A549 (cell line): ENCODE results near the gene LY86. TPM values are rescaled to one million over a fixed set of nuclear protein-coding genes. Genes with fewer than 3 reads are reported as not detected.

Experiments used
- ATAC-seq, 2 experiments: fragments of 200-7000 bp in 1 of 2; fragments of >200 bp in 1 of 2; cut with Nextera tagmentation in 1 of 2; cut with Tn5 transposase in 1 of 2; 3 replicates each; pipeline versions ENCODE4 v1.8.0 to v1.9.1; 2018 to 2020; ENCODE audit warnings: mild to moderate bottlenecking in 1 of 2, moderate library complexity in 1 of 2
- CTCF ChIA-PET: fragments of 300-600 bp; sonication (Branson Sonifier 250); formaldehyde crosslinking; extraction: SDS; loops from one replicate; lab custom pipeline; 2021; ENCODE audit warnings: antibody characterized with exemption, inconsistent platforms; lab: Yijun Ruan, JAX
- POLR2A ChIA-PET: fragments of 350-600 bp; formaldehyde crosslinking; extraction: SDS; loops from one replicate; lab custom pipeline; 2021; ENCODE audit warnings: antibody characterized with exemption, inconsistent platforms; lab: Yijun Ruan, JAX
- DNase-seq, 2 experiments: peaks; one replicate each; pipeline versions ENCODE4 v3.0.0 to v3.0.0-alpha.2; 2011 to 2016; ENCODE audit warnings: low read depth in 1 of 2, low spot score in 1 of 2
- FAIRE-seq: peaks from 2 replicates; lab custom pipeline; 2011; peaks lifted over from hg19 to GRCh38; lab: Jason Lieb, UNC
- H3K27ac ChIP-seq, 2 experiments: fragments of >200 bp; sonication (Bioruptor Twin); formaldehyde crosslinking; 3 replicates each; pipeline ENCODE4 v1.5.1; 2016 to 2017
- H3K4me1 ChIP-seq: fragments of >200 bp; sonication (Bioruptor Twin); formaldehyde crosslinking; 3 replicates; pipeline ENCODE4 v1.6.1; 2016
- H3K4me2 ChIP-seq: fragments of >200 bp; sonication (Bioruptor Twin); formaldehyde crosslinking; 3 replicates; pipeline ENCODE4 v1.6.1; 2016
- H3K4me3 ChIP-seq: fragments of >200 bp; sonication (Bioruptor Twin); formaldehyde crosslinking; 3 replicates; pipeline ENCODE4 v1.5.1; 2016
- H3K9me3 ChIP-seq: fragments of >200 bp; sonication (Bioruptor Twin); formaldehyde crosslinking; 3 replicates; pipeline ENCODE4 v1.6.1; 2016
- BHLHE40 ChIP-seq: IDR thresholded peaks from 2 replicates; pipeline ENCODE4 v1.6.1; 2012; ENCODE audit warnings: low read depth, low read length, inconsistent platforms
- CEBPB ChIP-seq, 2 experiments: fragments of >200 bp in 1 of 2; sonication (Bioruptor Twin) in 1 of 2; formaldehyde crosslinking in 1 of 2; IDR thresholded peaks; 2 replicates each; pipeline ENCODE4 v1.6.1; 2012 to 2016
- CTCF ChIP-seq: fragments of >200 bp; sonication (Bioruptor Twin); formaldehyde crosslinking; IDR thresholded peaks from 3 replicates; pipeline ENCODE4 v1.5.1; 2016
- E2F6 ChIP-seq: IDR thresholded peaks from 2 replicates; pipeline ENCODE4 v1.6.1; 2012; ENCODE audit warnings: low read depth, borderline replicate concordance
- FOSL2 ChIP-seq, 2 experiments: fragments of 450-650 bp in 1 of 2; fragments of >200 bp in 1 of 2; sonication (Bioruptor Twin) in 1 of 2; formaldehyde crosslinking; IDR thresholded peaks; 2 replicates each; pipeline versions ENCODE4 v1.5.0 to v1.6.1; 2016 to 2020; ENCODE audit warnings: mild to moderate bottlenecking in 1 of 2, moderate library complexity in 1 of 2
- HOXB13 ChIP-seq: fragments of 250-450 bp; sonication (Bioruptor Pico); IDR thresholded peaks from 2 replicates; pipeline ENCODE4 v1.5.0; 2020; ENCODE audit warnings: low read depth, mild to moderate bottlenecking, moderate library complexity
- JUN ChIP-seq, 2 experiments: fragments of >200 bp; sonication (Bioruptor Twin); formaldehyde crosslinking; IDR thresholded peaks; 2 replicates in 1 of 2; 3 replicates in 1 of 2; pipeline ENCODE4 v1.6.1; 2016 to 2017
- JUNB ChIP-seq: fragments of >200 bp; sonication (Bioruptor Twin); formaldehyde crosslinking; IDR thresholded peaks from 2 replicates; pipeline ENCODE4 v1.6.1; 2016
- KDM1A ChIP-seq: fragments of 200-600 bp; sonication (generic); IDR thresholded peaks from 2 replicates; pipeline ENCODE4 v1.6.1; 2016; ENCODE audit warnings: low read depth, mild to moderate bottlenecking
- NPAS2 ChIP-seq: fragments of 250-450 bp; sonication (Bioruptor Pico); IDR thresholded peaks from 2 replicates; pipeline ENCODE4 v1.8.0; 2022; ENCODE audit warnings: mild to moderate bottlenecking, moderate library complexity, borderline replicate concordance
- NR3C1 ChIP-seq: fragments of >200 bp; sonication (Bioruptor Twin); formaldehyde crosslinking; IDR thresholded peaks from 3 replicates; pipeline ENCODE4 v1.6.1; 2017
- PBX3 ChIP-seq: IDR thresholded peaks from 2 replicates; pipeline ENCODE4 v1.6.1; 2012
- POLR2A ChIP-seq: IDR thresholded peaks from 2 replicates; pipeline ENCODE4 v1.6.1; 2012; ENCODE audit warnings: mild to moderate bottlenecking, low read length
- RFX5 ChIP-seq: fragments of 450-650 bp; IDR thresholded peaks from 2 replicates; pipeline ENCODE4 v1.7.1; 2014; ENCODE audit warnings: antibody characterized with exemption, mild to moderate bottlenecking, moderate library complexity
- SREBF2 ChIP-seq: fragments of 450-650 bp; IDR thresholded peaks from 2 replicates; pipeline ENCODE4 v1.6.1; 2014; ENCODE audit warnings: mild to moderate bottlenecking, moderate library complexity
- USF2 ChIP-seq: fragments of 450-650 bp; IDR thresholded peaks from 2 replicates; pipeline ENCODE4 v1.6.1; 2014; ENCODE audit warnings: antibody characterized with exemption
- ZC3H11A ChIP-seq: fragments of 450-650 bp; IDR thresholded peaks from 2 replicates; pipeline ENCODE4 v1.6.1; 2014; ENCODE audit warnings: antibody characterized with exemption, mild to moderate bottlenecking
- ZFP36 ChIP-seq: fragments of 450-650 bp; IDR thresholded peaks from 2 replicates; pipeline ENCODE4 v1.6.1; 2014; ENCODE audit warnings: borderline replicate concordance; ENCODE audit not compliant: partially characterized antibody
- ZSCAN20 ChIP-seq: fragments of 250-450 bp; sonication (Bioruptor Pico); IDR thresholded peaks from 2 replicates; pipeline ENCODE4 v1.8.0; 2022; ENCODE audit warnings: mild to moderate bottlenecking, moderate library complexity
- WGBS: methylation state at CpG from one replicate; pipeline ENCODE4 v1.1.6; 2017; ENCODE audit errors: missing lambda C conversion rate; 5-methylcytosine and 5-hydroxymethylcytosine counted together
- polyA plus RNA-seq, 4 experiments: library from polyadenylated mRNA; depleted of rRNA in 3 of 4; stranded (reverse); fragments of >200 nt; fragmentation: RNase III in 1 of 4; extraction: RNeasy Plus Mini Kit Qiagen cat#74134 plus additional on column Dnase treatment in 1 of 4; gene quantifications; 2 replicates in 3 of 4; 3 replicates in 1 of 4; pipeline ENCODE4 v1.2.3, GENCODE V29; 2011 to 2017
- TF ChIP-seq, protein P1 (sequence below): IDR thresholded peaks from 2 replicates; pipeline ENCODE4 v1.6.1; 2012
- TF ChIP-seq, protein P2 (sequence below): fragments of >200 bp; sonication (Bioruptor Twin); formaldehyde crosslinking; IDR thresholded peaks from 3 replicates; pipeline ENCODE4 v1.6.1; 2016
- TF ChIP-seq, protein P3 (sequence below): fragments of >200 bp; sonication (Bioruptor Twin); formaldehyde crosslinking; IDR thresholded peaks from 2 replicates; pipeline ENCODE4 v1.6.1; 2016

The LY86 gene
- polyA plus RNA-seq, 2 of the 4 experiments (the other 2 are of a cell fraction): not detected

GRCh38 chr6:6614096-6614982 is 25.8 kb downstream of the LY86 start:
- TF ChIP-seq E2F6: no peak
- no peak for TF ChIP-seq POLR2A
- no peak for TF ChIP-seq CTCF
- TF ChIP-seq RFX5: no peak
- TF ChIP-seq, protein P1, sequence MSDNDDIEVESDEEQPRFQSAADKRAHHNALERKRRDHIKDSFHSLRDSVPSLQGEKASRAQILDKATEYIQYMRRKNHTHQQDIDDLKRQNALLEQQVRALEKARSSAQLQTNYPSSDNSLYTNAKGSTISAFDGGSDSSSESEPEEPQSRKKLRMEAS: no peak
- TF ChIP-seq USF2: no peak
- TF ChIP-seq JUNB: no peak
- no peak for TF ChIP-seq NPAS2 (CRISPR knock-in tag)
- TF ChIP-seq NR3C1: no peak
- TF ChIP-seq, protein P2, sequence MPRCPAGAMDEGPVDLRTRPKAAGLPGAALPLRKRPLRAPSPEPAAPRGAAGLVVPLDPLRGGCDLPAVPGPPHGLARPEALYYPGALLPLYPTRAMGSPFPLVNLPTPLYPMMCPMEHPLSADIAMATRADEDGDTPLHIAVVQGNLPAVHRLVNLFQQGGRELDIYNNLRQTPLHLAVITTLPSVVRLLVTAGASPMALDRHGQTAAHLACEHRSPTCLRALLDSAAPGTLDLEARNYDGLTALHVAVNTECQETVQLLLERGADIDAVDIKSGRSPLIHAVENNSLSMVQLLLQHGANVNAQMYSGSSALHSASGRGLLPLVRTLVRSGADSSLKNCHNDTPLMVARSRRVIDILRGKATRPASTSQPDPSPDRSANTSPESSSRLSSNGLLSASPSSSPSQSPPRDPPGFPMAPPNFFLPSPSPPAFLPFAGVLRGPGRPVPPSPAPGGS: no peak
- no peak for TF ChIP-seq BHLHE40
- no peak for TF ChIP-seq ZC3H11A
- TF ChIP-seq SREBF2: no peak
- TF ChIP-seq ZFP36: no peak
- no peak for TF ChIP-seq KDM1A
- TF ChIP-seq, protein P3, sequence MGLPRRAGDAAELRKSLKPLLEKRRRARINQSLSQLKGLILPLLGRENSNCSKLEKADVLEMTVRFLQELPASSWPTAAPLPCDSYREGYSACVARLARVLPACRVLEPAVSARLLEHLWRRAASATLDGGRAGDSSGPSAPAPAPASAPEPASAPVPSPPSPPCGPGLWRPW: no peak
- TF ChIP-seq JUN (IDR thresholded peaks at IDR 0.05): no peak
- Histone ChIP-seq H3K4me3 (no peak overlapping the region), H3K4me1 (no peaks in the 10 kb centered on the region), H3K9me3 (no peaks in the 10 kb centered on the region), H3K27ac (no peak overlapping the region), H3K4me2 (no peak overlapping the region)
- FAIRE-seq (no peak), ATAC-seq (no peak), DNase-seq (no peak)
- ChIA-PET CTCF (no interaction called here), POLR2A (no interaction called here)
- WGBS: 52% methylated on average over 27 of the region's 27 CpGs

GRCh38 chr6:6614983-6615349 is 26.4 kb downstream of the LY86 start:
- H3K4me1 ChIP-seq: no peaks in the 10 kb centered on the region
- H3K27ac ChIP-seq: no peak overlapping the region
- WGBS: 19% methylated on average over 5 of the region's 5 CpGs
- no peak for FAIRE-seq
- no peak overlapping the region for H3K4me3 ChIP-seq
- TF ChIP-seq PBX3: no peak
- TF ChIP-seq ZSCAN20 (CRISPR knock-in tag): no peak
- TF ChIP-seq HOXB13 (CRISPR knock-in tag): no peak
- no peak for TF ChIP-seq CEBPB (IDR thresholded peaks at IDR 0.05)
- no peak for TF ChIP-seq FOSL2 (IDR thresholded peaks at IDR 0.05)
- TF ChIP-seq FOSL2 (CRISPR knock-in tag; IDR thresholded peaks at IDR 0.05): no peak
- TF ChIP-seq, protein P3: no peak
- no peak for TF ChIP-seq SREBF2
- no peaks in the 10 kb centered on the region for H3K9me3 ChIP-seq
- POLR2A ChIA-PET: interaction anchor here (0.7 kb wide), 1 partner anchor 349 kb away, joined by 10 read pairs; no protein-coding TSS in a partner anchor
- CTCF ChIA-PET: no interaction called here
- no peak overlapping the region for H3K4me2 ChIP-seq
- ATAC-seq: no peak
- no peak for DNase-seq
